IMR-90 (cell line): ENCODE data around the gene CRYZL1.

ENCODE experiments used
- CTCF ChIP-seq: conservative IDR thresholded peaks from 2 replicates; pipeline ENCODE4 v1.5.1; 2012; ENCODE audit warnings: mild to moderate bottlenecking, low read depth, low read length, improper control_type of control experiment
- MAFK ChIP-seq: IDR thresholded peaks from 2 replicates; pipeline ENCODE4 v1.6.1; 2012; ENCODE audit warnings: low read depth, low read length, improper control_type of control experiment
- MAZ ChIP-seq: IDR thresholded peaks from 2 replicates; pipeline ENCODE4 v1.6.1; 2012; ENCODE audit warnings: low read depth, mild to moderate bottlenecking, low read length, improper control_type of control experiment, moderate library complexity, borderline replicate concordance
- POLR2A ChIP-seq: IDR thresholded peaks from 2 replicates; pipeline ENCODE4 v1.6.1; 2012; ENCODE audit warnings: mild to moderate bottlenecking, low read depth, low read length
- RAD21 ChIP-seq: IDR thresholded peaks from 2 replicates; pipeline ENCODE4 v1.6.1; 2012; ENCODE audit warnings: low read length, improper control_type of control experiment
- RFX5 ChIP-seq: IDR thresholded peaks from 2 replicates; pipeline ENCODE4 v1.8.0; 2012; ENCODE audit warnings: low read depth, mild to moderate bottlenecking, low read length, moderate library complexity
- SMC3 ChIP-seq: fragments of 150-350 bp; IDR thresholded peaks from 2 replicates; pipeline ENCODE4 v1.6.1; 2016; ENCODE audit warnings: low read depth, mild to moderate bottlenecking, antibody characterized with exemption, low read length, moderate library complexity
- TF ChIP-seq, protein P1 (sequence below): fragments of 150-350 bp; IDR thresholded peaks from 2 replicates; pipeline ENCODE4 v1.6.1; 2017; ENCODE audit warnings: mild to moderate bottlenecking, antibody characterized with exemption, low read length, low read depth

DNA sequence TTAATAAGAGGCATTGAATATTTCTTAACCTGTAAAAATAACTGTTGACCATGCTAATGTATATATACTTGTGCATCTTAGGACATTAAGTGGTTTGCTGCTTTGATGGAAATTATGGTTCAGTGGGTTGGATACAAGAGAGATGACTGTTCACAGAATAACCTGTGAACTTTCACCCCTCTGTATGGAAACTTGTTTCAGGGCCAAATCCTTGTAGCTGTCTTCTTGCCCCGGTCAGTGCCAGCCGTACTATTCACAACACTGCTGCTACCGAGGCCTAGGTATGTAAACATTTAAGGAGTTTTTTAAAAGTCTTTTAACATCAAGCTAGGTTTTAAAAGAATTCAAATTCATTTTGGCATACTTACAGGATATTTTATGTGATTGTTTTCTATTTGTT lies 69.2 kb downstream of the CRYZL1 start:
- TF ChIP-seq CTCF (no peak), POLR2A (no peak), RAD21 (no peak), SMC3 (no peak), RFX5 (no peak), MAFK (no peak), MAZ (no peak)
- TF ChIP-seq, protein P1, sequence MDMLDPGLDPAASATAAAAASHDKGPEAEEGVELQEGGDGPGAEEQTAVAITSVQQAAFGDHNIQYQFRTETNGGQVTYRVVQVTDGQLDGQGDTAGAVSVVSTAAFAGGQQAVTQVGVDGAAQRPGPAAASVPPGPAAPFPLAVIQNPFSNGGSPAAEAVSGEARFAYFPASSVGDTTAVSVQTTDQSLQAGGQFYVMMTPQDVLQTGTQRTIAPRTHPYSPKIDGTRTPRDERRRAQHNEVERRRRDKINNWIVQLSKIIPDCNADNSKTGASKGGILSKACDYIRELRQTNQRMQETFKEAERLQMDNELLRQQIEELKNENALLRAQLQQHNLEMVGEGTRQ = no peak
